Neural progenitor cell (in vitro differentiated cells): ENCODE measurements around the gene POLR1H. TPM values are rescaled to one million over a fixed set of nuclear protein-coding genes. Genes with fewer than 3 reads are reported as not detected.

Experiments
- DNase-seq: peaks from one replicate; pipeline ENCODE4 v3.0.0-alpha.2; 2016; ENCODE audit warnings: low spot score
- H2AFZ ChIP-seq: fragments of 200-600 bp; sonication (generic); replicated peaks from 2 replicates; pipeline ENCODE4 v1.6.1; 2016; ENCODE audit warnings: antibody characterized with exemption
- H3F3A ChIP-seq: fragments of 200-600 bp; sonication (generic); 2 replicates; pipeline ENCODE4 v1.6.1; 2016; ENCODE audit warnings: antibody characterized with exemption, low read depth
- H3K27ac ChIP-seq: fragments of 200-600 bp; sonication (generic); 2 replicates; pipeline ENCODE4 v1.5.1; 2016; ENCODE audit warnings: mild to moderate bottlenecking
- H3K27me3 ChIP-seq: fragments of 200-600 bp; sonication (generic); 2 replicates; pipeline ENCODE4 v1.6.1; 2016; ENCODE audit warnings: mild to moderate bottlenecking, moderate library complexity
- H3K36me3 ChIP-seq: fragments of 200-600 bp; sonication (generic); 2 replicates; pipeline ENCODE4 v1.5.1; 2016
- H3K4me1 ChIP-seq: fragments of 200-600 bp; sonication (generic); 2 replicates; pipeline ENCODE4 v1.6.1; 2016; ENCODE audit warnings: mixed run types
- H3K4me2 ChIP-seq: fragments of 200-600 bp; sonication (generic); 2 replicates; pipeline ENCODE4 v1.6.1; 2016
- H3K4me3 ChIP-seq: fragments of 200-600 bp; sonication (generic); 2 replicates; pipeline ENCODE4 v1.5.1; 2016
- H3K79me2 ChIP-seq: fragments of 200-600 bp; sonication (generic); 2 replicates; pipeline ENCODE4 v1.6.1; 2016; ENCODE audit warnings: low read depth
- H3K9ac ChIP-seq: fragments of 200-600 bp; sonication (generic); 2 replicates; pipeline ENCODE4 v1.6.1; 2016
- H3K9me3 ChIP-seq: fragments of 200-600 bp; sonication (generic); 2 replicates; pipeline ENCODE4 v1.5.1; 2016; ENCODE audit warnings: low read depth
- H4K20me1 ChIP-seq: fragments of 200-600 bp; sonication (generic); 2 replicates; pipeline ENCODE4 v1.6.1; 2016; ENCODE audit warnings: low read depth
- H3K27ac Mint-ChIP-seq: 3 replicates; pipeline ENCODE4 v1.8.0; 2021; ENCODE audit warnings: mixed read lengths
- H3K27me3 Mint-ChIP-seq: 2 replicates; pipeline ENCODE4 v1.8.0; 2022; ENCODE audit warnings: low read depth, mild to moderate bottlenecking, inconsistent platforms, moderate library complexity, mixed read lengths; ENCODE audit not compliant: insufficient read depth
- H3K36me3 Mint-ChIP-seq: 3 replicates; pipeline ENCODE4 v1.8.0; 2021; ENCODE audit warnings: mixed read lengths
- H3K4me1 Mint-ChIP-seq: 3 replicates; pipeline ENCODE4 v1.8.0; 2021; ENCODE audit warnings: mixed read lengths
- H3K4me3 Mint-ChIP-seq: 3 replicates; pipeline ENCODE4 v1.8.0; 2021; ENCODE audit warnings: mild to moderate bottlenecking, moderate library complexity, mixed read lengths
- H3K9me3 Mint-ChIP-seq: 3 replicates; pipeline ENCODE4 v1.8.0; 2020; ENCODE audit warnings: mixed read lengths
- EZH2 ChIP-seq: fragments of 200-600 bp; sonication (generic); IDR thresholded peaks from 2 replicates; pipeline ENCODE4 v1.6.1; 2017; ENCODE audit warnings: antibody characterized with exemption, mild to moderate bottlenecking, moderate library complexity
- EZH2phosphoT487 ChIP-seq: fragments of 200-600 bp; sonication (generic); IDR thresholded peaks from 2 replicates; pipeline ENCODE4 v1.6.1; 2017; ENCODE audit warnings: antibody characterized with exemption
- total RNA-seq: library from RNA; depleted of rRNA; stranded (reverse); fragments of >200 nt; gene quantifications from 2 replicates; pipeline ENCODE4 v1.2.3, GENCODE V29; 2015; ENCODE audit warnings: low replicate concordance
- TF ChIP-seq, protein P1 (sequence below): fragments of 200-600 bp; sonication (generic); IDR thresholded peaks from 2 replicates; pipeline ENCODE4 v1.5.1; 2017; ENCODE audit warnings: antibody characterized with exemption, mild to moderate bottlenecking

Gene POLR1H
- total RNA-seq, 1 donor from 2014 or later = 25.0 TPM

DNA sequence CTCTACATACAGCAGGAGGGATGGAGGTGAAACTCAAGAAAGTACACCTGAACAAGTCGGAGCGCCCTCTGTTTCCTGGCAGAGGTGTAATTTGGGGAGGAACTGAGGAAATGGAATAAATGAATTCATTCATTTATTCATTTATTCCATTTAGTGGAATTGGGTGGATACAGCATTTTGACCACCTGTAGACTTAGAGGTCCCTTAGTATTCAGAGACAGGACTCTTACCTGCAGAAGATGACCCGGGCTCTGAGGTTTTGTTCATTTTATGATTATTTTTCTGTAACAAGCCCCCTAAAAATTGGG is 42.8 kb downstream of the POLR1H start:
- no peaks in the 10 kb centered on the region for H3K36me3 Mint-ChIP-seq
- H3K36me3 ChIP-seq = no peaks in the 10 kb centered on the region
- peak overlapping the region; percentile 86 for H3K4me3 Mint-ChIP-seq
- peaks cover 28% of the 10 kb centered on the region for H3K4me1 Mint-ChIP-seq
- no peak overlapping the region for H3K27ac ChIP-seq
- peak overlapping the region; percentile 83 for H3K4me2 ChIP-seq
- H3K4me1 ChIP-seq = peaks cover 14% of the 10 kb centered on the region
- H3K79me2 ChIP-seq = no peaks in the 10 kb centered on the region
- DNase-seq = no peak
- TF ChIP-seq, protein P1, sequence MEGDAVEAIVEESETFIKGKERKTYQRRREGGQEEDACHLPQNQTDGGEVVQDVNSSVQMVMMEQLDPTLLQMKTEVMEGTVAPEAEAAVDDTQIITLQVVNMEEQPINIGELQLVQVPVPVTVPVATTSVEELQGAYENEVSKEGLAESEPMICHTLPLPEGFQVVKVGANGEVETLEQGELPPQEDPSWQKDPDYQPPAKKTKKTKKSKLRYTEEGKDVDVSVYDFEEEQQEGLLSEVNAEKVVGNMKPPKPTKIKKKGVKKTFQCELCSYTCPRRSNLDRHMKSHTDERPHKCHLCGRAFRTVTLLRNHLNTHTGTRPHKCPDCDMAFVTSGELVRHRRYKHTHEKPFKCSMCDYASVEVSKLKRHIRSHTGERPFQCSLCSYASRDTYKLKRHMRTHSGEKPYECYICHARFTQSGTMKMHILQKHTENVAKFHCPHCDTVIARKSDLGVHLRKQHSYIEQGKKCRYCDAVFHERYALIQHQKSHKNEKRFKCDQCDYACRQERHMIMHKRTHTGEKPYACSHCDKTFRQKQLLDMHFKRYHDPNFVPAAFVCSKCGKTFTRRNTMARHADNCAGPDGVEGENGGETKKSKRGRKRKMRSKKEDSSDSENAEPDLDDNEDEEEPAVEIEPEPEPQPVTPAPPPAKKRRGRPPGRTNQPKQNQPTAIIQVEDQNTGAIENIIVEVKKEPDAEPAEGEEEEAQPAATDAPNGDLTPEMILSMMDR = no peak
- TF ChIP-seq EZH2 = no peak
- no peak for TF ChIP-seq EZH2phosphoT487
- peaks cover 28% of the 10 kb centered on the region for H4K20me1 ChIP-seq
- H3F3A ChIP-seq = peaks cover 22% of the 10 kb centered on the region
- H3K9me3 Mint-ChIP-seq = peaks cover 2% of the 10 kb centered on the region
- no peaks in the 10 kb centered on the region for H3K9me3 ChIP-seq
- peaks cover 100% of the 10 kb centered on the region for H3K27me3 ChIP-seq
- H3K4me3 ChIP-seq = peak overlapping the region; percentile 47
- H3K27me3 Mint-ChIP-seq = peaks cover 49% of the 10 kb centered on the region
- no peak overlapping the region for H3K9ac ChIP-seq
- H3K27ac Mint-ChIP-seq = no peak overlapping the region
- H2AFZ ChIP-seq = no peak overlapping the region

DNA sequence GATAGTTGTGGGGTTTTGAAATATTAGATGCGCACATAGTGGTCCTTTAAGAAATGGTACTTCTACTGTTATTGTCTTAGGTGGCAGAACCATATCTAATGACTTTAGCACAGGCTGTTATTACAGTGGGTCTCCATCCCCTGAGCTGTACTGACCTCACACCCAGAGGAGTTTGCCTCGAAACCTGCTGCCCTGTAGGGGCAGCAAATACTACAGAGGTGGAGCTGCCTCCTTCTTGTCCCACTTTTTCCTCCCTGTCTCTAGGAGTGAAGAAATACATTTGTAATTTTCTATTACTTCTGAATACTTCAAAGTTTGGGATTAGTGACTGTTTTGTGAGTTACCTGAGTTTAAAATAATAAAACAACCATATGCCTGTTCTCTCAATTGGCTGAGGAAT is 43.6 kb downstream of the POLR1H start:
- no peaks in the 10 kb centered on the region for H3K36me3 Mint-ChIP-seq
- no peak overlapping the region for H3K4me3 Mint-ChIP-seq

DNA sequence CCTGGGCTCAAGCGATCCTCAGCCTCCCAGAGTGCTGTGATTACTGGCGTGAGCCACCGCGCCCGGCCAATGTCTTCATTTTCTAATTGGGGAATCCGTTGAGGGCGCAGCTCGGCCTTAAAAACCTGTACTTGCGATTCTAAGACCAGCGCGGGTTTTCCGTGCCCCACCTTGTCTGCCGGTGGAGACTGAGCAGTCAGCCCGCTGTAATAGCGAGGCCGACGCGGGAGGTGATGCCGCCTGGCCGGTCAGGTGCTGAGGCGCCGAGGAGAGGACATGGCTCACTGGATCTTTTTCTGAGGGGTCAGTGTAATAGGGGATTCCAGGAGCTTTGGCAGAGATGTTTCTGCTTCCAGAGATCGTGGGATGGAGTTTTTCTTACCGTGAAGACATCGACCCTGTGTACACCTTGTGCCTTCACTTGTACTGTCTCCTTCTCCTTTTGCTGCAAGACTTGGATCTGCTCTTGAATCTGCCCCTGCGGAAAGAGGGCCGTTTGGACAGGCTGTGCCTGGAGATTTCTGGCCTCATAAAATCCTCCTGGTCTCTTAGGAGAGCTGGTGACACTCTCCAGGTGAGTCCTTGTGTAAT is 50.3 kb downstream of the POLR1H start:
- Histone ChIP-seq H3K4me3 (no peak overlapping the region), H3K27me3 (peaks cover 100% of the 10 kb centered on the region), H3K9me3 (no peaks in the 10 kb centered on the region), H3K9ac (no peak overlapping the region), H3K4me2 (no peak overlapping the region), H2AFZ (no peak overlapping the region), H3F3A (no peaks in the 10 kb centered on the region), H3K4me1 (no peaks in the 10 kb centered on the region), H3K36me3 (no peaks in the 10 kb centered on the region), H3K27ac (no peak overlapping the region), H4K20me1 (no peaks in the 10 kb centered on the region), H3K79me2 (no peaks in the 10 kb centered on the region)
- H3K27ac Mint-ChIP-seq = no peak overlapping the region
- peaks cover 21% of the 10 kb centered on the region for H3K27me3 Mint-ChIP-seq
- DNase-seq = no peak
- no peaks in the 10 kb centered on the region for H3K9me3 Mint-ChIP-seq
- H3K4me3 Mint-ChIP-seq = no peak overlapping the region
- no peaks in the 10 kb centered on the region for H3K4me1 Mint-ChIP-seq
- TF ChIP-seq, protein P1 = no peak
- TF ChIP-seq EZH2phosphoT487 (no peak), EZH2 (no peak)
- no peaks in the 10 kb centered on the region for H3K36me3 Mint-ChIP-seq

More for the DNA sequence above, 43.6 kb downstream of the POLR1H start:
- Histone ChIP-seq H3K79me2 (no peaks in the 10 kb centered on the region), H3K27me3 (peaks cover 100% of the 10 kb centered on the region), H3K9ac (no peak overlapping the region), H3K9me3 (no peaks in the 10 kb centered on the region), H3K4me1 (peaks cover 14% of the 10 kb centered on the region), H3K36me3 (no peaks in the 10 kb centered on the region), H4K20me1 (peaks cover 28% of the 10 kb centered on the region), H3K27ac (no peak overlapping the region), H3F3A (peaks cover 22% of the 10 kb centered on the region), H3K4me2 (peak overlapping the region; percentile 83), H2AFZ (no peak overlapping the region), H3K4me3 (no peak overlapping the region)
- no peak for TF ChIP-seq EZH2
- TF ChIP-seq, protein P1 = peak; percentile 30
- Mint-ChIP-seq H3K27me3 (peaks cover 42% of the 10 kb centered on the region), H3K4me1 (peaks cover 28% of the 10 kb centered on the region), H3K27ac (no peak overlapping the region), H3K9me3 (peaks cover 2% of the 10 kb centered on the region)
- peak; percentile 18 for DNase-seq
